GM12878 (cell line): Measurements from ENCODE around the gene PITPNC1.

Experiments
- KAT2A ChIP-seq: conservative IDR thresholded peaks from 2 replicates; pipeline ENCODE4 v1.6.1; 2011; ENCODE audit warnings: low read depth, low read length; ENCODE audit not compliant: control insufficient read depth
- NFIC ChIP-seq: IDR thresholded peaks from 2 replicates; pipeline ENCODE4 v1.6.1; 2012; ENCODE audit warnings: low read depth, mild to moderate bottlenecking, inconsistent platforms, low read length, moderate library complexity
- SREBF2 ChIP-seq: IDR thresholded peaks from 2 replicates; pipeline ENCODE4 v1.6.1; 2012; ENCODE audit warnings: mild to moderate bottlenecking, low read length

DNA sequence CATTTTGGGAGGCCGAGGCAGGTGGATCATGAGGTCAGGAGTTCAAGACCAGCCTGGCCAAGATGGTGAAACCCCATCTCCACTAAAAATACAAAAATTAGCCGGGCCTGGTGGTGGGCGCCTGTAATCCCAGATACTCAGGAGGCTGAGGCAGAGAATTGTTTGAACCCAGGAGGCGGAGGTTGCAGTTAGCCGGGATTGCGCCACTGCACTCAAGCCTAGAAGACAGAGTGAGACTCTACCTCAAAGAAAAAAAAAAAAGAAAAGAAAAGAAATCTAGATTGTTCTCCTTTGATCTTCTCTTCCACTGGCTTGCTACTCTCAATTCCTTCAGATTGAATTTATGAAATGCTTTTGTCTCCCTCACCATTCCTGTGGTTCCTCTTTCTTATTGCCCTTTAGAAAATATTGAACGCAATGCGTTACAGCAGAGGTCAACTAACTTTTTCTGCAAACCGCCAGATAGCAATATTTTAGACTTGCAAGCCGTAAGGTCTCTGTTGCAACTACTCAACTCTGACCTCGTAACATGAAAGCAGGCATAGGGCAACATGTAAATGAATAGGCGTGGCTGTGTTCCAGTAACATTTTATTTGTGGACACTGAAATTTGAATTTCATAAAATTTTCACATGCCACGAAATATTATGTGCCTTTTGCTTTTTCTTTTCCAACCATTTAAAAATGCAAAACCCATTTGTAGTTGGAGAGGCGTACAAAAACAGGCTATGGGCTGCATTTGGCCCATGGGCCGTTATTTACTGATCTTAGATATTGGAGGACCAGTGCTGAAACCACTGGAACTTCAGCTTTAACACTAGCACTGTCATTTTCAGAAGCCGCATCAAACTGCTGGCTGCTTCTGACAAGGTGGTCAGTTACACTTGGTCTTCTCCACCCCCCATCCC is 24.8 kb downstream of the PITPNC1 start:
- TF ChIP-seq NFIC (no peak), SREBF2 (no peak), KAT2A (no peak)
